NCI-H1048 (cell line): ENCODE results near the gene TMBIM1.
"Not testable (repeated sequence)": the region's sequence is repeated elsewhere in the genome, so short reads cannot be mapped to it uniquely, and the experiment has no call there.

ENCODE experiments used
- DNase-seq: peaks from one replicate; lab custom pipeline; 2025; lab: John Stamatoyannopoulos, UW

Gene TMBIM1

GRCh38 chr2:218291318-218292047 is 820 bp downstream of the TMBIM1 start:
- DNase-seq = no peak

DNA sequence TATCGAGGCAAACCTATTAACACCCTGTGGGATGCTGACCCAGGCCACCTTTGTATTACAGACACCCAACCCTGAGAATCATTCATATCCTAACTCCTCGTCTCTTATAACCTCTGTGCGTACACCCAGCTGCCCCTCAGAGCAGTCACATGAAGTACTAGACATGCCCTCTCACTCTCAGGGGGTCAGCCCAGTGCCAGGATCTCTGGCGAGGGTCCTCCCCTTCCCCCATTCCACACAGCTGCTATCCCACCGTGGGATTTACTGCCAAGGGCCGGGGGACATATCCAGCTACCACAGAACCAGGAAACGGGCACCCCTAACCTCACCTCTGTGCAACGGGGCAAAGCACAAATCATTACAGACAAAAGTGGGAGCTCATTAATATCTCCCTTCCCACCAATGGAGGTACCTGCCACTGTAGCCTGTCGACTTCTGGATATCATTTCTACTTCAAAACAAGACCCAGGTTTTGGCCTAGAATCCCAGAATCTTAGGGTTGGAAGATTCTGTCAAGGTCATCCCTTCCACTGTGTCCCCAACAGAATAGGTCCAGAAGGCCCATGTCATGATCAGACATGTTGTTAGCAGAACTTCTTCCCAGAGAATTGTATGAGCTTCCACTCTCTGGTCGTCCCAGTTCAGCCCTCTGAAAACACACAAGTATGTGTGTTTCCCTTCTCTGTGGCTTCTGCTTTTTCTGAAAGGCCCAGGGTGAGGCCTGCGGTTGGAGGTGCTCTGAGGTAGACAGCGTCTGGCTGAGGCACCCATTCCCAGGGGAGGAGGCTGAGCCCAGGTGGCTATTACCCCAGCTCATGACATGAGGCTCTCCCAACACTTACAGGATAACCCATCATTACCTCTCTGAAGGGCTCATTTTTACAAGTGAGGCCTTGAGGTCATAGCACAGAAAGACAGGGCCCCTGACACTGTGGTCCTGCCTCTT is 1.7 kb downstream of the TMBIM1 start:
- DNase-seq = no peak

- DNase-seq = no peak
Observed at GRCh38 chr2:218289639-218290315, 2.5 kb downstream of the TMBIM1 start.

GRCh38 chr2:218286570-218287459 is 5.5 kb downstream of the TMBIM1 start:
- no peak for DNase-seq

GRCh38 chr2:218285604-218286003 is 6.7 kb downstream of the TMBIM1 start:
- DNase-seq = no peak

DNA sequence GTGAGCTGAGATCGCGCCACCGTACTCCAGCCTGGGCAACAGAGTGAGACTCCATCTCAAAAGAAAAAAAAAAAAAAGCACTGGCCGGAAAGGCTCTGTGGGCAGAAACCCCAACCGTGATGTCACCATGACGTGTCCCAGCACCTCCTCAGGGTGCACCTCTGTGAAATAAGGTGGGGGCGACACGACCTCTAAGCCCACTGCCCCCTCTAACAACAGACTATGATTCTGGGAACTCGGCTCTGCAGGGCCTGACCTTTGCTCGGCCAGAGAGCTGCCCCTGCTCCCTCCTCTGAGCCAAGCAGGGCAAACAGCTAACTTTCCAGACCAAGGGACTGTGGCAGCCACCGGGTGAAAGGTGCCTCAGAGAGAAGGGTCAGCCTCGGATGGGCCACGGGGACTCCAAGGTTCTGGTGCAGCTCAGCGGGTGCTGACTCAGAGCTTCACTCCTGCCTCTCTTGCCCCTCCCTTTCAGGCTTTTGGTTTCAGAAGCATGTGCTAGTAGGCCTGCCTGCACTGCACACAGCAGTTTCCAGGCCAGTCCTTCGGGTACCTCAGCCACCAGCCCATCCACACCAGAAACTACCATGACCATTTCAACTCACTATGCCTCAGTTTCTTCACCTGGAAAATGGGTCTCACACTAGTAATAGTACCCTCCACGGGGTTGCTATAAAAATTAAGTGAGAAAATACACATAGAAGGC is 8.0 kb downstream of the TMBIM1 start:
- no peak for DNase-seq

DNA sequence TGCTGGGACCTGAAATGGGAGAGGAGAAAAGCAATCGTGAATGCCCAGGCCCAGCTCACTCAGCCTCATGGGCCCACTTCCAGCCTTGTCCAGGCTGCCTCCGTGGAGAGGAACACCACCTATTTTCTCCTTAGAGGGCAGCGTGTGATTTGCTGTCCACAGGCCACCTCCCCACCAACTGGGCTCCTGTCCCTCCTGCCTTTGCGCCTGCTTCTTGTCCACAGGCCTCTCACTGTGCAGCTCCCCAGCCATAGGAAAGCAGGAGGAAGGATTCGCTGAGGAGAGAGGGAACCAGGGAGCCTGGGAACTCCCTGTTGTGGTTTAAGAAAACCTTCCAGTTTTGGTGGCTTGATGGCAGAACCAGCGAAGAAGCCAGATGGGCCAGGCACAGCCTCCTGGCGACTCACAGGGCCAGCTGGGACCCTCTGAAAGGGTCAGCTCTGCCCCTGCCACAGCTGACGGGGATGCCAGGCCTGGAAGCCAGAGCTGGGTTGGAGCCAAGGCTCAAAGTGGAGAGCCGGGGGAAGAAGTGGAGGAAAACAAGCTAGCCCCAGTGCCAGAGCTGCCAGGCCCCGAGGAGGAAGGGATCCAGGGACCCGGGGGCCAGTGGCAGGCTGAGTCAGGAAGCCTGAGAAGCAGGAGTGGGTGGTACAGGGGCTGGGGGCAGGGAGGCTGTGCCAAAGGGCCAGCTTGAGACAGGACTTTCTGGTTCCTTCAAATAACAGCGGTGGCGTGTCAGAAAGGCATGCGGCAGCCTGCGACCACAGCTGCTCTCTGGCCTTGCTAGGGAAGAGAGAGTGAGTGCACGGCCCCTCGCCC is 9.9 kb downstream of the TMBIM1 start:
- no peak for DNase-seq

- no peak for DNase-seq
Observed at GRCh38 chr2:218281449-218281848, 10.9 kb downstream of the TMBIM1 start.

DNA sequence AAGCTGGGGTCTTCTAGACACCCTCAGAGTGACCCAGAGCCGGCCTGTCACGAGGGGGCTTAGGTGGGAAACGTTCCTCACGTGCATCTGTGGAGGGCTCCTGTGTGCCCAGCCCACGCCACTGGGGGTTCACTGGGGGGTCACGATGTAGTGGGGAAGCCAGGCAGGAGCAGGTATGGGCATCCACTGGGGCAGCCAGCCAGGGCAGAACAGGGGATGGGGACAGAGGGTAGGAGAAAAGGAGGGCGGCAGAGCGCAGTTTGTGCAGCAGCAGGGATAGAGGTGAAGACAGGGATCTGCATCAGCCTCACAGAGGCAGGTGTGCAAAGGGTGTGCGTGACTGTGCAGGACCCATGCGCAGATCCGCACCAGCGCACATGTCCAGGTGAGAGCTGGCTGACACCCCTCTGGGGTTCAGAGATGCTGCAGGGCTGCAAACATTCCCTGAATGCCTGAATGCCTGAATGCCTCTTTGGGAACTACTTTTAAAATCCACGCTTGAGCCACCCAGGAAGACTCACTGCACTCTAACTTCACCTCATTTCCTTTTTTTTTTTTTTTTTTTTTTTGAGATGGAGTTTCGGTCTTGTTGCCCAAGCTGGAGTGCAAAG is 11.9 kb downstream of the TMBIM1 start:
- no peak for DNase-seq

- no peak for DNase-seq
Observed at GRCh38 chr2:218278531-218279360, 13.6 kb downstream of the TMBIM1 start.

DNA sequence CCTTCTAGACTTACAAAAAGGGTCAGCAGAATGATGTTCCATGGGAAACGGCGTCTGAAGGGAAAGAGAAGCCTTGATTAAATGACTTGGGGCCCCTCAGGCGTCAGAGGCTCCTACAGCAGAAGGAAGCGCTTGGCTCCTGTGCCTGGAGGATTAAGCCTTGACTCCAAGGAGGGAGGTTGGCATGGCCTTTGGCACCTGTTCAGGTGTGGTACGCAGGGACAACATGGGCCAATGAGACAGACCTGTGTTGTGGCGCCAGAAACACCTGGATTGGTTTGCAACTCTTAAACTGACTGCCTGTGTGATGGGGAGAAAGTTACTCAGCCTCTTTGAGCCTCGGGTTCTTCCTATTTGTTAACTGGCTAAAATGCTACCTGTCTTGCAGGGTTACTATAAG is 14.4 kb downstream of the TMBIM1 start:
- no peak for DNase-seq

DNA sequence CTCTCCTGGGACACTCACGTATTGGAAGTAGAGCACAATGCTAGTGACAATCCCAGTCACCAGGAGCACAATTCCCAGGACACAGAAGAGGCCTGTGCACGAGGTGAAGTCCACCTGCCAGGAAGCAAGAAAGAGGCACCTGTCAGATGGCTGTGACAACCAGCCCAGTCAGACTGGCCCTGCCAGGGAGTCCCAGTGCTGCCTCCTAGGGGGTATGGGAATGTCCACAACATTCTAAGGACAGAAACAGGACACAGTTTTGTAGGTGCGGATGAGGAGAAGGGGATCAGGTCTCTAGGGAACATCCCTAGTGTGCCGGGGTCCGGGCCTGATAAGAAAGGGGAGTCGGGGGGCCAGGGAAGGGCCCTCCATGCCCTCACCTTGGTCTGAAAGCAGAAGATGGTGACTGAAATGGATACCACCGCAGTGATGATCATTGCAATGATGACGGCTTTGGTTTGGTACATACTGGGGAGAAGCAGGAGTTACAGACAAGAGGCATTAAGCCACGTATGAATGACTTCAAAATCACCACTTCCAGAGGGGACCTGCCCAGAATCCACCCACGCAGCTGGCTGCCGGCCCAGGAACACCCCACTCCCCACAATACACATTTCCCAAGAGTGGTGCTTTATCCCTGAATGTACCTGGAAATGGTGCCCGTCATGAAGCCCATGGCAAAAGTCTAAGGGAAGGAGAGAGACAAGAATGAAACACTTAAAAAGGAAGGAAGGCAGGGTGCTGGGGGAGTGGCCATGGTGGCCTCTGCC is 15.1 kb downstream of the TMBIM1 start:
- no peak for DNase-seq

DNA sequence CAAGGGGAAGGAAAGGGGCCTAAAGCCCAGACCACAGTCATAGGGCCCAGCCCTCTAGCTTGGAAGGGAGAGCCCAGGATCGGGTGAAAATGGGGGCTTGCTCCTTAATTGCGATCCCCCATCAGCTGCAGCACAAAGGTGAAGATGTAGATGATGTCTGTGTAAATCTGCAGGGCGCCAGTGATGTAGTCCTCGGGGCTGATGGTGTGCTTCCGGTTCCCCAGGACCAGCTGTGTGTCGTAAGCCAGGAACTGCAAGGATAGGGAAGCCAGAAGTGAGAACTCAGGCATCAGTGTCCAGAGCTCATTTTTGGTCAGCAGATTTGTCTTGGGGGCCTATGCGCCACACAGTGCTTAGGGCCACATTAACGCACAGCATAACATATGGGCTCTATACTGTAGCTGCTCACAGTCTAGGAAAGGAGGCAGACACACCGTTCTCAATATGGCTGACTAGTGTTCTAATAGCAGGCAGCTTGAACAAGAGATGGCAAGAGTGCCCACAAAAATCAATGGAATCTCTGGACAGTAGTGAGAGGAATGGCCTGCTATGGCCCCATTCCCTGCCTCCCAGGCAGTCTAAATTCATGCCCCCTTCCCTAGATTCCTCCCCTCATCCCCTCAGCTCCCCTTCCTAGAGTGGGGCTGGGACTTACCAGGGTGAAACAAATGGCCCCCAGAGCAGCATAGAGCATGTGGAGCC is 16.8 kb downstream of the TMBIM1 start:
- no peak for DNase-seq

DNA sequence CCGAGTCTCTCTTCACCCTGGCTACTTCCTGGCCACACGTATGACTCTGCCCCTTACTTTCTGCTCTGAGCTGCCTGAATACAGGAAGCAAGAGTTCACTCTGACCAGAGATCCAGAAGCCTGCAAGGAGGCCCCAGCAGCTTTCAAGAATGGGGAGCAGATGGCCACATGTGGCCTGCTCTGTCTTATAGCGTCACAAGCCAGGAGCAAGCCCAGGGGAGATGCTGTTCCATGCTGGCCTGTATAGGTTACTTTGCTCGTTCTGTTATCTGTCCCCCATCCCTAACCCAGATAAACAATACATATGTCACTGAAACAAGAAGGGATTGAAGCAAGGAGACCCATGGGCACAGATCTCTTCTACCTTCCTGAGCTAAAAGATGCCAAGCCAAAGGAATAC is 17.7 kb downstream of the TMBIM1 start:
- DNase-seq = no peak

DNA sequence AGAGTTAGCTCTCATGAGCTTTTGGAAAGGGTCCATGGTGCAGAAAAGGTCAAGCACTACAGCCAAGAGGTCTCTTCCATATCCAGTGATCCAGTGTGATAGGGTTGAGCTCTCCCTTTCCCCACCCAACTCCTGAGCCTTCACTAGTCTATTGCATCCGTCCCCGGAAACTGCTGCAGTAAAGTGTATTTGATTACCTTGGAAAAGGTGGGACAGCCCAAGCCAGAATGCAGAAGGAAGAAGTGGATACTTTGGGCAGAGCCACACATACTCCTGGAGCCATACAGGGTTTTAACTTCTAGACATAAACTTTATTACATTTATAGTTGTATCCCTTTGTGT is 18.4 kb downstream of the TMBIM1 start:
- no peak for DNase-seq

DNA sequence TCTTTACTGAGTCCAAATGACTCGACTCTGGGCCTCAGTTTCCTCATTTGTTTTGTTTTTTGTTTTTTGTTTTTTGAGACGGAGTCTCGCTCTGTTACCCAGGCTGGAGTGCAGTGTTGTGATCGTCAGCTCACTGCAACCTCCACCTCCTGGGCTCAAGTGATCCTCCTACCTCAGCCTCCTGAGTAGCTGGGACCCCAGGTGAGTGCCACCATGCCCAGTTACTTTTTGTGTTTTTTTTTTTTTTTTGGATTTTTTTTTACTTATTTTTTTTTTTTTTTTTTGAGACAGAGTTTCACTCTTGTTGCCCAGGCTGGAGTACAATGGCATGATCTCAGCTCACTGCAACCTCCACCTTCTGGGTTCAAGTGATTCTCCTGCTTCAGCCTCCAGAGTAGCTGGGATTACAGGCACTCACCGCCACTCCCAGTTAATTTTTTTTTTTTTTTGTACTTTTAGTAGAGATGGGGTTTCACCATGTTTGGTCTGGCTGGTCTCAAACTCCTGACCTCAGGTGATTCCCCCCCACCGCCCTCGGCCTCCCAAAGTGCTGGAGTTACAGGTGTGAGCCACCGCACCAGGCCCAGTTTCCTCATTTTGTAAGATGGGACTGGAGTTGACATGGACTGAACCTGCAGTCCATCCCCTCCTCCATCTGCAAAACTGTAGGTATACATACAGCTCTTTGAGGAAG is 18.9 kb downstream of the TMBIM1 start:
- DNase-seq = not testable (repeated sequence)
